BJ (cell line): ENCODE results near the gene CASTOR1. TPM values are rescaled to one million over a fixed set of nuclear protein-coding genes. Genes with fewer than 3 reads are reported as not detected.
A peak's percentile ranks its signal among the peaks of the same experiment; 100 is the strongest.

Experiments used
- CTCF ChIA-PET: fragments of 350-600 bp; formaldehyde crosslinking; extraction: SDS; loops from one replicate; lab custom pipeline; 2021; ENCODE audit warnings: antibody characterized with exemption, inconsistent platforms; lab: Yijun Ruan, JAX
- POLR2A ChIA-PET: fragments of 300-600 bp; sonication (Branson Sonifier 250); formaldehyde crosslinking; extraction: SDS; loops from one replicate; lab custom pipeline; 2021; ENCODE audit warnings: antibody characterized with exemption; lab: Charles Lee
- DNase-seq: peaks from one replicate; pipeline ENCODE4 v3.0.0-alpha.2; 2011; ENCODE audit warnings: low read depth
- H3K27me3 ChIP-seq: 2 replicates; pipeline ENCODE4 v1.6.0; 2011; ENCODE audit warnings: low read length; ENCODE audit not compliant: control insufficient read depth, insufficient read depth
- H3K36me3 ChIP-seq: 2 replicates; pipeline ENCODE4 v1.5.1; 2011; ENCODE audit warnings: low read length; ENCODE audit not compliant: control insufficient read depth, insufficient read depth
- H3K4me3 ChIP-seq: 2 replicates; pipeline ENCODE4 v1.5.1; 2011; ENCODE audit warnings: low read depth, mild to moderate bottlenecking, control low read depth, low read length
- polyA plus RNA-seq: library from polyadenylated mRNA; depleted of rRNA; stranded (reverse); fragments of >200 nt; gene quantifications from 2 replicates; pipeline ENCODE4 v1.2.3, GENCODE V29; 2011
- TF ChIP-seq, protein P1 (sequence below): IDR thresholded peaks from 2 replicates; pipeline ENCODE4 v1.5.1; 2011; ENCODE audit warnings: low read depth, mild to moderate bottlenecking, control low read depth, inconsistent platforms, low read length, moderate library complexity; ENCODE audit not compliant: insufficient read depth

CASTOR1 gene
- polyA plus RNA-seq, 1 experiment, result 16.4 TPM

DNA sequence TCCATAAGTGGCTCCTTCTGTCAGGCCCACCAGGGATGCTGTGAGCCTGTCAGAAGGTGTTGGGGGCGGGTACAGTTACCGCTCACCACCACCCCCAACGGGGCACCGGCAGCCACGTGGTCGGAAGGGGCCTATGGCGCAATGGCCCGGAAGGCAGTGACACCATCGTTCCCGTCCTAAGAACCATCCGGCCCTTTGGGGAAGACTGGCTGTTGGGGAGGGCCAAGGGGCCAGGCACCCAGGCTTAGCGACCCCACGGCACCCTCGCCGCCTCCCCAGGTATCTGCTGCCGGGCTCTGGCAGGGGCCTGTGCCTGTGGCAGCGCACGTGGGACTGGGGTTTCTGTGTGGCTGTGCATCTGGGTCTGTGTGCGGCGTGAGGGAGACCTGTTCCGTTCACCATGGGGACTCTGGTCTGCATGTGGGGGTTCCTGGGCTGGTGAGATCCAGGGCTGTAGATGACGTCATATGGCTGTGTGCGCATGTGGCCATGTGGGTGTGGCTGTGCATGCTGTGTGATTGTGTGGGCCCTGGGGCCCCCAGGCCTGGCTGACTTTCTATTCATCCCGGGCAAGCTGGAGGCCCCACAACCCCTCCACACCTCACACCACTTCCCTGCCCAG lies 23.4 kb downstream of the CASTOR1 start:
- ChIA-PET POLR2A (no interaction called here), CTCF (interaction anchor here (1.0 to 3.8 kb wide), 5 partner anchors 11 to 158 kb away, joined by 3 to 49 read pairs (median 34); partner anchors contain the start of gene RNF215)
- Histone ChIP-seq H3K36me3 (no peaks in the 10 kb centered on the region; the same call in 1 of the 2 replicates), H3K27me3 (no peaks in the 10 kb centered on the region; the same call in 1 of the 2 replicates), H3K4me3 (no peak overlapping the region)
- DNase-seq, result no peak
- TF ChIP-seq, protein P1, sequence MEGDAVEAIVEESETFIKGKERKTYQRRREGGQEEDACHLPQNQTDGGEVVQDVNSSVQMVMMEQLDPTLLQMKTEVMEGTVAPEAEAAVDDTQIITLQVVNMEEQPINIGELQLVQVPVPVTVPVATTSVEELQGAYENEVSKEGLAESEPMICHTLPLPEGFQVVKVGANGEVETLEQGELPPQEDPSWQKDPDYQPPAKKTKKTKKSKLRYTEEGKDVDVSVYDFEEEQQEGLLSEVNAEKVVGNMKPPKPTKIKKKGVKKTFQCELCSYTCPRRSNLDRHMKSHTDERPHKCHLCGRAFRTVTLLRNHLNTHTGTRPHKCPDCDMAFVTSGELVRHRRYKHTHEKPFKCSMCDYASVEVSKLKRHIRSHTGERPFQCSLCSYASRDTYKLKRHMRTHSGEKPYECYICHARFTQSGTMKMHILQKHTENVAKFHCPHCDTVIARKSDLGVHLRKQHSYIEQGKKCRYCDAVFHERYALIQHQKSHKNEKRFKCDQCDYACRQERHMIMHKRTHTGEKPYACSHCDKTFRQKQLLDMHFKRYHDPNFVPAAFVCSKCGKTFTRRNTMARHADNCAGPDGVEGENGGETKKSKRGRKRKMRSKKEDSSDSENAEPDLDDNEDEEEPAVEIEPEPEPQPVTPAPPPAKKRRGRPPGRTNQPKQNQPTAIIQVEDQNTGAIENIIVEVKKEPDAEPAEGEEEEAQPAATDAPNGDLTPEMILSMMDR, result no peak

GRCh38 chr22:30265131-30265720 lies 24.1 kb downstream of the CASTOR1 start:
- CTCF ChIA-PET, result interaction anchor here (1.0 to 3.8 kb wide), 6 partner anchors 10 to 221 kb away, joined by 3 to 49 read pairs (median 24); partner anchors contain the start of gene RNF215
- no peaks in the 10 kb centered on the region; the same call in 1 of the 2 replicates for H3K27me3 ChIP-seq
- TF ChIP-seq, protein P1, result no peak
- POLR2A ChIA-PET, result no interaction called here
- H3K36me3 ChIP-seq, result no peaks in the 10 kb centered on the region; the same call in 1 of the 2 replicates
- no peak for DNase-seq
- H3K4me3 ChIP-seq, result no peak overlapping the region

DNA sequence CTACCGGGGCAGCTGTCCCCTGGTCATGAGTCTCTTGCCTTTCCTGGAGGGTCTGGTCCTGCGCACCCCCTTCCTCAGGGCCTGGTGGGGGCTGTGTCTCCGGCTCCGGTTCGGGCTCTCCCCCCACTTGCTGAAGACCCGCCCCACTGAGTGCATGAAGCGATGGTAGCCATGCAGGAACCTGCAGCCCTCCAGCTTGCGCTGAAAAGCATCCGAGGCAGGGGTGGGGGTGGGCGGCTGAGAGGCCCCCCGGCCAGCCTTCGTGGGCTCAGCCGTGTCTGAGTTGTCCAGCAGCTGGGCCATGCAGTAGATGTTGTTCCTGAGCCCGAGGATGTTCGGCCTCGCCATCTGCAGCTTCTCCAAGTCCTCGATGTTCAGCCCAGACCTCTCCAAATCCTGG lies 25.4 kb downstream of the CASTOR1 start:
- no peak overlapping the region for H3K4me3 ChIP-seq
- POLR2A ChIA-PET, result no interaction called here
- TF ChIP-seq, protein P1, result no peak
- H3K36me3 ChIP-seq, result no peaks in the 10 kb centered on the region; the same call in 1 of the 2 replicates
- no peaks in the 10 kb centered on the region; the same call in 1 of the 2 replicates for H3K27me3 ChIP-seq
- CTCF ChIA-PET, result interaction anchor here (0.6 to 3.8 kb wide), 30 partner anchors 8 to 479 kb away, joined by 3 to 49 read pairs (median 5); partner anchors contain the start of genes CASTOR1, RNF215 and SEC14L2
- no peak for DNase-seq

DNA sequence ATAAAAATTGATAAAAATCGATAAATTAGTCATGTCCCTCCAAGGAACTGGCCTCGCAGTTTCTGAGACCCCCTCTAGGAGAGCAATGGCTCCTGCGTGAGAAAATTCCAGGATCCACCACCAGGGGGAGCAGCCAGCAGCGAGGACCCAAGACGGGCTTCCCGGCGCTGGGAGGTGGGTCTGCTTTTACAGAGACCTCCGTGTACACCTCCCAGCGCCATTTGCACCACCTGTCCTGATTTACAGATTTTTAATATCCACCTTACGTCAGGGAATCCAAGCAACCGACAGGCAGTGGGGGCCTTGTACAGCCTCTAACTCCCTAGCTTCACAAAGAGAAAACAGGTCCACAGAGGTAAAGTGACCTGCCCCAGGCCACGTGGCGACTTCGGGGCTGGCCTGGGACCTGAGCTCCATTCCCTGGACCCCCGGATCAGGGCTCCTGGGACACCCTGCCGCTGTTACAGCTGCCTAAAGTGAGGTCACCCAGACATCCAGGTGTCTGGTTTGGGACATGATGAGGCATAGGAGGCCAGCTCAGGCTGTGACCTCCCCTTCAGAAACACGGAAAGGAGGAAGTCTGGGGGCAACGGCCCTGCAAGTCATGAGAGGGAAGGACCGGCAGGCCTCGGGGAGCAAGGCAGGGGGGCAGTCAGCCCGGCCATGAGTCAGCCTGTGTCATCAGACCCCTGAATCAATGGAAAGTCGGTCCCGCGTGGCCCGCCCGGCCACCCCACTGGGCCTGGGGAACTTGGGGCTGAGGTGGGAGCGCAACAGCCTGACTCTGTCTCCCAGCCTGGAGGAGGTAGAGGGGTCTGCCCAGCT lies 26.2 kb downstream of the CASTOR1 start:
- Histone ChIP-seq H3K36me3 (no peaks in the 10 kb centered on the region; the same call in 1 of the 2 replicates), H3K4me3 (no peak overlapping the region), H3K27me3 (no peaks in the 10 kb centered on the region; the same call in 1 of the 2 replicates)
- CTCF ChIA-PET, result interaction anchor here (0.7 to 3.8 kb wide), 36 partner anchors 8 to 187 kb away, joined by 3 to 49 read pairs (median 5); partner anchors contain the start of genes CASTOR1, RNF215 and SEC14L2
- TF ChIP-seq, protein P1, result peak; percentile 95
- POLR2A ChIA-PET, result no interaction called here
- DNase-seq, result no peak
